ENCODE measurements around the gene SLC34A1.

SLC34A1 gene

DNA sequence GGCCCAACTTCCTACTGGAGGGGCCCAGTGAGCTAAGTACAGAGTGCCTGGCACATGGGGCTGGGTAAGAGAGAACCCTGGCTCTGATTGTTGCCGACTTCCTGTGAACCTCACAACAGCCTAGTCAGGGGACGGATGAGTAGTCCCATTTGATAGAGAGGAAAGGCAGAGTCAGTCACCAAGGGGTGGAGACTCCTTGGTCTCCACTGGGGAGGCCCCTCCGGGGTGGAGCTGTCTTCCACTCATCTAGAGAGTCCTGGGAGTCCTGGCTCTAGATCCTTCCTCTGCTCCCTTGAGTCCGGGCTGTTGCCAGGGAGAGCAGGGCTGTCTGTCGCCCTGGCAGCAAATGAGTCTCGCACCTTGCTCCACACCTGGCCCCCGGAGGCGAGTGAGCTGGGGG lies 50.2 kb downstream of the SLC34A1 start:
- DNase-seq: peak; percentile 60

DNA sequence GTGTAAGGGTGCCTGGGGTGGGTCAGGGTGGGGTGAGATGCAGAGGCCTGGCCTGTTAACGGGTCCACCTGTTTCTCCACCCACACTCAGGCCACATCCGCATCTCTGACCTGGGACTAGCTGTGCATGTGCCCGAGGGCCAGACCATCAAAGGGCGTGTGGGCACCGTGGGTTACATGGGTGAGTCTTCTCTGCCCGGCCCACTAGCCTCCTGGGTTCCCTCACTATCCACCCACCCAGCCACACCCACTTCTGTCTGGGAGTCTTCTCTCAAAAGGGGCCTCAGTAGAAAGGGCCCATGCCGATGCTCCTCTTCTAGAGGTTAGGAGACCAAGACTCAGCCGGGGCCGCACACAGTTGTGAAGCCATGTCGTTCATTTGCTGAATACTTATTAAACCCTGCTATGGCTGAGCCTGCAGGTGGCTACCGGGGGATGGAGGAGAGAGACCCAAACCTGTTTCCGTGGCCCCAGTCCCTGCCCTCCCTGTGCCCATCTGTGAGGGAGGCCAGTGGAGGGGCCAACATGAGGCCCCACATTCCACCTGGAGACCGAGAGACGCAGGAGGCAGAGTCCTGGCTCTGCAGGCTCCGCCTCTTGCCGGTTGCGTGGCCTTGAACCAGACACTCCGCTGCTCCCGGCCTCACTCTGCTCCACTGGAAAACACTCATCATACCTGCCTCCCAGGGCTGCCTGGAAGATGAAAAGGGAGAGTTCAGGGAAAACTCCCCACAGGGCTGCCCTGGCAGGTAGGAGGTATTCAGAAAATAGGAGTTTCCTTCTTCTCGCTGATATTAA lies 50.9 kb downstream of the SLC34A1 start:
- no peak for DNase-seq

DNA sequence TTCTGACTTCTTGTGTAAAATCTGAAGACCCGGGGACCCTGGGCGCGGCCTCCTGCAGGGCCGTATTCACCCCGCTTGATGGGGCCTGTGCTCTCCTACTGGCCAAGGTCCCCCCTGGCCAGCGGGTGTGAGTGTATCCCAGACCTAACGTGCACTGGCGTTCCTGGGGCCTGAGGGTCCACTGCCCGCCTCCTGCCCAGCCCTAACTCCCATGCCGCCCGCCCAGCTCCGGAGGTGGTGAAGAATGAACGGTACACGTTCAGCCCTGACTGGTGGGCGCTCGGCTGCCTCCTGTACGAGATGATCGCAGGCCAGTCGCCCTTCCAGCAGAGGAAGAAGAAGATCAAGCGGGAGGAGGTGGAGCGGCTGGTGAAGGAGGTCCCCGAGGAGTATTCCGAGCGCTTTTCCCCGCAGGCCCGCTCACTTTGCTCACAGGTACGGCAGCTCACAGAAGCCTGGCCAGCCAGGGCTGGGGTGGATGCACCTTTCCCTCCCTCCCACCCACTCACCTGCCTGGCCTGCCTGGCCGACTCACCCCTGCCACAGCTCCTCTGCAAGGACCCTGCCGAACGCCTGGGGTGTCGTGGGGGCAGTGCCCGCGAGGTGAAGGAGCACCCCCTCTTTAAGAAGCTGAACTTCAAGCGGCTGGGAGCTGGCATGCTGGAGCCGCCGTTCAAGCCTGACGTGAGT lies 51.8 kb downstream of the SLC34A1 start:
- no peak for DNase-seq

DNA sequence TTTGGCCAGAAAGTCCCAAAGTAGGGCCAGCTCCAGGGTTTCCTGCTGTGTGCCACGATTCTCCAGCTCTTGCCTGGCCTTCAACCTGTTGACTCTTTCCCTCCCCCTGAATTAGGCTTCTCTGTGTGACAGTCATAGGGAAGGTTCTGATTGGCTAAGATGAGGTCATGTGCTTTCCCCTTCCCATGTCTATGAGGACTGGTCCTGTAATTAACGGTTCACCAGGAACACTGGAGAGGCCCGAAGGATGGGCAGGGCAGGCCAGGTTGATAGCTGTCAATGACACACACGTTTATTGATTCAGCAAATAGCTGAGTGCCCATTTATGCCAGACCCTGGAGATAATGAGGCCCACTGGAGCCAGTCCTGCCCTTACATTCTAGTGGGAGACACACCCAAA lies 53.4 kb downstream of the SLC34A1 start:
- DNase-seq: no peak

DNA sequence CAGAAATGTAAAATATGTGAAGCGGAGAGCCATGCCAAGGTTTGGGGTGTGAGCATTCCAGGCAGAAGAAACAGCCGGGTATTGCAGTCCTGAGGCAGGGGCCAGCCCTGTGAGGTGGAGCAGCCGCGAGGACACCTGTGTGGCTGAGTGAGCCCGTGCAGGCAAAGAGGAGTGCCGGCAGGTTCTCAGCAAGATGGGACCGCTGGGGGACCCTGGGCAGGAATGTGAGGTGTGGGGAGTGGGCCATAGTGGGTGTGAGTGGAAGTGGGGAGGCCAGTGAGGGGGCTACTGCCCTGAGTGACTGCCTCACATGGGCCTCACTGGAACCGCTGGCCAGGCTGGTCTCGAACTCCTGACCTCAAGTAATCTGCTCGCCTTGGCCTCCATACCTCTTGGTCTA lies 54.2 kb downstream of the SLC34A1 start:
- DNase-seq: no peak

DNA sequence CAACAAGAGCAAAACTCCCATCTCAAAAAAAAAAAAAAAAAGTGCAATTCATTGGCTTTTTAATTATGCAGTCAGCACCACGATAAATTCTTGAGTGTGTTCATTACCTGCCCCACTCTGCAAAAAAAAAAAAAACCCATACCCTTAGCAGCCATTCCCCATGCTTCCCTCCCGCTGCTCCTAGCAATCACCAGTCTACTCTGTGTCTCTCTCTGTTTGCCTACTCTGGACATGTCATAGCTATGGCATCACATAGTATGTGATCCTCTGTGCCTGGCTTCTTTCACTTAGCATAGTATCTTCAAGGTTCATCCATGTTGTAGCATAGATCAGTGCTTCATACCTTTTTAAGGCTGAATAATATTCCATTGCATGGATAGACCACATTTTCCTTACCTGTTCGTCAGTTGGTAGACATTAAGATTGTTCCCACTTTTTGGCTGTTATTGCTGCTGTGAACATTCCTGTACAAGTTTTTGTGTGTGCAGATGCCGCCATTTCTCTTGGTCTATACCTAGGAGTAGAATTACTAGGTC lies 55.4 kb downstream of the SLC34A1 start:
- DNase-seq: no peak

DNA sequence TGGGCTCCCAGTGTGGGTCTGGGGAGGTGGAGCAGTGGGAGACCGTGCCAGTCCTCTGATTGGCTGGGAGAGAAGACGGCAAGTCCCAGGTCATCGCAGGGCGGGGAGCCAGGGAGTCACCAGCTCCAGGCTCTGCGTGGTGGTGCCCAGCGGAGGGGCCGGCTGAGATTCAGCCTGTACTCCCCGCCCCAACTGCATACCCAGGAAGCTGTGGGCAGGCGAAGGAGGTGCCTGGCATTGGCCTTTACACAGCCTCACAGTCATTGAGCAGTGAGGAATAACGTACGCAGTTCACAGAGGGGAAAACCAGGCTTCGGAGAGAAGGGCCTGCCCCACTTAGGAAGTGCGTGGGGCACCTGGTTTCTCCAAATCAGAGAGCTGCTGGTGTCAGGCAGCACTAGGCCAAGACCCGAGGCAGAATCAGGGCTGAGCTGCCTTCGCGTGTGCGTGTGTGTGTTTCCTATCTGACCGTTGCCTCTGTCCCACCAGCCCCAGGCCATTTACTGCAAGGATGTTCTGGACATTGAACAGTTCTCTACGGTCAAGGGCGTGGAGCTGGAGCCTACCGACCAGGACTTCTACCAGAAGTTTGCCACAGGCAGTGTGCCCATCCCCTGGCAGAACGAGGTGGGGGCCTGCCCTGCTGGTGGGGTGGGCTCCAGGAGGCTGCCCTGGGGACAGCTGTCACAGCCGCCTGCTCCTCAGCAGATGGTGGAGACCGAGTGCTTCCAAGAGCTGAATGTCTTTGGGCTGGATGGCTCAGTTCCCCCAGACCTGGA lies 56.2 kb downstream of the SLC34A1 start:
- peak; percentile 80 for DNase-seq

DNA sequence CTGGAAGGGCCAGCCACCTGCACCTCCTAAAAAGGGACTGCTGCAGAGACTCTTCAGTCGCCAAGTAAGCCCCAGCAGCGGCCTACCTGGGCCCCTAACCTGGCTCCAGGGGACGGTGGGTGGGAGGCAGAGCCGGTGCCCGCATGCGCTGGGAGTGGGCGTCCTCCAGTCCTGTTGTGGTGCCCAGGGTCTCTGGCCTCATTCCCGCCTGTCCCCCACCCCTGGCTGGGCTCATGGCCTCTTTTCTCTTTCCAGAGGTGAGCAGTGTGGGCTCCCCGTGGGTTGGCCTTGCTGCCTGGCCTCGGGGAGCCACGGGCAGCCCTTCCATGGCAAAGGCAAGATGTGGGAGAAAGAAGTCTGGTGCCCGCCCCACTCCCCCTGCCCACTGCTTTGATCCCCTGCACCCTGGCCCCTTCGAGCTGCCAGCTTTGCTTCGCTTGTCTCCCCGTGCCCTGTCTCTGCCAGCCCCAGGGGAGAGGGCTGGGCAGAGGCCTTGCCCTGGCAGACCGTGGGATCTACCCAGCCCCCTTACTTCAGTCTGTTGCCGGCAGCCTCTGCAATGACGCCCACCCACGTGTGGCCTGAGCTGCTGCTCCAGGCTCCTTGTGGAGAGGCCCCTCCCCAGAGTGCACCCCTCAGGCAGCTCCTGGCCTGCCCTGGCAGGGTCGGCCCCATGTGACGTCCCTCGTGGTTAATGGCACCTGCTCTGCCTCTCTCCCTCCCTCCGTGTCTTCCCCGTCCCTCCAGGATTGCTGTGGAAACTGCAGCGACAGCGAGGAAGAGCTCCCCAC lies 57.0 kb downstream of the SLC34A1 start:
- DNase-seq: no peak

DNA sequence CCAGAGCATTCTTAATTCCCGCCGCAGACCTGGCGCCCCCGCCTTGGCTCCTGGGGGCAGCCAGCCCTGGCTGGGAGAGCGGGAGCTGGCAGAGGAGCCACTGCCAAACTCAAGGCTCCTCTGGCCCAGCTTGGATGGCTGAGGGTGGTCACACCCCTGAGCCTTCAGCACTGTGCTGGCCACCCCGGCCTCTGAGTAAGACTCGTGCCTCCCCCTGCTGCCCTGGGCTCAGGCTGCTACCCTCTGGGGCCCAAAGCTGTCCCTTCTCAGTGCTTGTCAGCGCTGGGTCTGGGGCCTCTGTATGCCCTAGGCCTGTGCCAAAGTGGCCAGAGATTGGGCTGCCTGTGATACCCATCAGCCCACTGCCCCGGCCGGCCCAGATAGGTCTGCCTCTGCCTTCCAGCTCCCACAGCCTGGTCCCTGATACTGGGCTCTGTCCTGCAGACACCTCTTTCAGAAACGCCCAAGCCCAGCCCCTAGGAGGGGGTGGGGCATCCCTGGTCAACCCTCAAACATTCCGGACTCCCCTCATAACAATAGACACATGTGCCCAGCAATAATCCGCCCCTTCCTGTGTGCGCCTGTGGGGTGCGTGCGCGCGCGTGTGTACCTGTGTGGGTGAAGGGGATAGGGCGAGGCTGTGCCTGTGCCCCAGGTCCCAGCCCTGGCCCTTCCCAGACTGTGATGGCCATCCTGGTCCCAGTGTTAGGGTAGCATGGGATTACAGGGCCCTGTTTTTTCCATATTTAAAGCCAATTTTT lies 58.0 kb downstream of the SLC34A1 start:
- no peak for DNase-seq

DNA sequence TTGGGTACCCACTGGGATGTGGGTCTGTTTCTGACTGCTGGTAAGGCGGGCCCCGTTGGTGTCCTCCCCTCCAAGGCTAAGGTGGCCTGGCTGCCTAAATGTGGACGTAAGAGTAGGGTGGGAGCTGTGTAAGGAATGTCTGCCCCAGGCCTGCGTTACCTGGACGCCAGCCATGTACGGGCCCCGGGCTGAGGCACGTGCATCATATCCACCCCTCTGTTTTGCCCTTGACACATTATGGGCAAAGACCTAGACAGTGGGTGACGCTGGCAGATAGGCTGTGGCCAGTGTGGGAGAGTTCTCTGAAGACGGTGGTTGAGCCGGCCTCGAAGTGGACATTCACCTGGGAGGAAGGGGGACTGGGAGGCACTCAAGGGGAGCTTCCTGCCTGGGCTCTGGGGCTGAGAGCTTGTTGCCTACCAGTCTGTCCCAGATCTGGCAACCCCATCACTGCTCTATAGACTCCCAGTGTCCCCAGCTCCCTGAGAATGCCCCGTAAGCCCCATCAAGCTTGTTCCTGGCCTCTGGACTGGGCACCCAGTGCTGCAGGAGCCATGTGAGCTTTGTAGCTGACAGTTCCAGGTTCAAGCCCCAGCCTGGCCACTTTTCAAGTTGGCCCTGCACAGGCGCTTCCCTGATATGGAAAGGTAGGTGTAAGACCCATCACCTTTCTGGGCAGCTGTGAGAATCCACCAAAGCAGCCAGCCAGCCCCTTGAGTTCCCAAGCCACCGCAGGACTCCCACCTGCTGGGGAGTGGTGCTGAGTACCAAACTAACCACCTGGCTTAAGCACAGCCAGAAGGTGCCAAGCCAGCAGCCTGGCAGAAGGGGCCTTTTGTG lies 59.1 kb downstream of the SLC34A1 start:
- no peak for DNase-seq

DNA sequence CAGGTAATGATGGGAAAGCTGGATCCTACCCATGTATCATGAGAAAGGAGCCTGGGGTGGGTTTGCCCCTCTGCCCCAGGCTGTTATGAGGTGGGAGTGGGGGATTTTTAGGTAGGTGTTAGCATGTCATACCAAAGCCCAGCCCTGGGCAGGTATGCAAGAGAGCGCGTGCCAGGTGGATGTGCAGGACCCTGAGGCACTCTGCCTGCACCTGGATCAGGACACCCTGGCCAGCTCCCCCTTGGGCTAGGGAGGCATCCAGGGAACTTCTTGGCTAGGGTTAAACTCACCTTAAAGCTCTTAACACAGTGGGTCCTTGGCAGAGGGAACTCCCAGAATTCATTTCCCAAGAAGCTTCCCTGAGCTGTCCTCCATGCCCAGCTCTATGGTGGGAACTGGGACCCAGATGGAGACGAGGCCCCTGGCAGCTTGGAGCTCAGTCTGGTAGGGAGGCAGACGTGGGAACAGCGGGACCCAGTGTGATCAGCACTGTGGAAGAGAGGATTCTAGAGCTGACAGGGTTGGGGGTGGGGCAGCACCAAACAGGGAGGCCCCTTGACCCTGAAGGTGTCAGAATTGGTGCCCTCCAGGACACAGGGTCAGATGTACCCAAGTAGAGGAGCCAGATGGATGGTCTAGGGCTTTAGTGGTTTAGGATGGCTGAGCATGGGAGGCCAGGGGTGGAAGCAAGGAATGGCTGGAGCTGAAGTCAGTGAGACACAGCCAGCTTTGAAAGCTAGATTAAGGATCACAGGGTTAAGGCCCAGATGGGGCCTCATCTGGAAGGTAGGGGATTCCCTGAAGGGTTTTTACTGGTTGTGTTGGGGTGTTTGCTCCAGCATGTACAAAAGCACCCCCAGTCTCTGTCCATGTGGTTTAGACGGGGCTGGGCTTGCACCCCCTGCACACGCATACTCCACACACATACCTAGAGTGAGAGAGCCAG lies 60.1 kb downstream of the SLC34A1 start:
- DNase-seq: peak; percentile 67

DNA sequence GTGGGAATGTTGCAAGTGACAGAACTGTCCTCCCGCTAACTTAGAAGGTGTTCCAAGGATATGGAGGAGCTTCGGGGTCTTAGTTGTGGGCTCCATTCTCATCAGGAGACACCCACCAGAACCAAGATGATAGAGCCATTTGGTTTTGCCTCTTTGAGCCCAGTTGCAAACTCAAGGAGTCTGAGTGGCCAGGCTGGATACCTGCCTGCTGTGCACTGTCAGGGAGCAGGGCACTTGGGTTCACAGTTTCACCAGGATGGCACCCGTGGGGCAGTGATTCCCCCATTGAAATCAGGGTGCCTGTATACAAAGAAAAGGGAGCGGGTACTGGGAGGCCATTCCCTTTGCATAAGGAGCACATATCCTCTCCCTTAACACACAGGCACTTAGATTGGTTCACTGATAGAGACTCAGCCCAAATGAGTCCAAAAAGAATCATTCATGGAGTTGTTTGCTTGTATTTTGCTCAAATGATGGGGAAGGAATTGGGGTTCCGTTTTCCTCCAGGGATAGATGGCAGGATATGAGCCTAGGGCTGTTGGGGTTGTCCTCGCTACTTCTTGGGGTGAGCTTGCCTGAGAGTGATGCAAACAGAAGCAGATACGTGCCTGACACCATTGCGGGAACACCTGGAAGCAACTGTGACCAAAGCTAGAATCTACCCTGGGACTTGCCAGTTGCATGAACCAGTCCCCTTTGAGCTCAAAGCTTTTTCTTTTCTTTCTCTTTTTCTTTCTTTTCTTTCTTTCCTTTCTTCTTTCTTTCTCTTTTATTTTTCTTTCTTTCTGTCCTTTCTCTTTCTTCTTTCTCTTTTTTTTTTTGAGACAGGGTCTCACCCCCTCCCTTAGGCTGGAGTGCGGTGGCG lies 61.0 kb downstream of the SLC34A1 start:
- peak; percentile 59 for DNase-seq

DNA sequence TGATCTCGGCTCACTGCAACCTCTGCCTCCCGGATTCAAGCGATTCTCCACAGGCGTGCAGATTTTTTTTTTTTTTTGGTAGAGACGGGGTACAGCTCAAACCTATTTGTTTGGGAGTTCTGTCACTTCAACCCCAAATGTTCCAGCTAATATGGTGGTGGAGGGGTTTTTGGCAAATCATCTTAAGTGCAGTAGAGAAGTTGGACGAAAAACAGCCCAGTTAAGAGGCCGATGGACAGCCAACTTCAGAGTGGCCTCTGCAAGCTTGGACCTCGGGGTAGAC lies 61.6 kb downstream of the SLC34A1 start:
- peak; percentile 35 for DNase-seq

DNA sequence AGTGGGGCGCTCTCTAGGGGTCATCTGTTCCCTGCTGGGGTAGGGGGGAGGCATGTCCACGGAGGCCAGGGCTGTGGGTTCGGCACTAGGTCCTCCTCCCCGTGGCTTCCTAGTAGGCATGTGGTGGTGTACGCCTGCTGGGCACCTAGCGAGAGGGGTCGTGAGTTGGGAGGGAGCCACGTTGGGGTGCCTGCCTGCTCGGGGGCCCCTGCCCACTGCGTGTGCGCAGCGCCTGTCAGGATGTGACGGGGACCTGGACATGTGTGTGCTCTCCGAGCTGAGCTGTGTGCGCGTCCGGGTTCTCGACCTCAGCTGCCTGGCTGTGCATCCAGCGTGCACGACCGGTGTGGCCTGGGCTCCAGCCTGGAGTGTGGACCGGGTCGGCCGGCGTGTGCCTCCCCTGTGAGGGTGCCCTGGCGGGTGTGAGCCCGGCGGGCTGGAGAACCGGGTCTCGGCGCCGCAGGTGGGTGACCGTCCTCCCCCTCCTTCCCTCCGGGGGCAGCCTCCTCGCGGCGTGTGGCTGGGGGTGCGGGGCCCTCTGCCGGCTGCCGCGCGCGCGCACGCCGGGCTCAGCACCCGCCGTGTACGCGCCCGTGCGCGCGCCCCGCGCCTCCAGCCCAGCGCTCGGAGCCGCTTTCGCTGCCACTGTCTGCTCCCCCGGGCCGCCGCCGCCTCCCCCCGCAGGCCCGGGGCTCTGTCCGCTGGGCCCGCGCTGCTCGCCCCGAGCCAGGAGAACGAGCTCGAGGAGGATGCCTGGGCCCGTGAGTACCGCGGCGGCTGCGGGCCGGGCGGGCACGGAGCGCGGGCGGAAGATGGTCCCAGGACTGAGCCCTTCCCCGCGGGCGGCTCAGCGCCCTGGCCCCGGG lies 62.2 kb downstream of the SLC34A1 start, which contains the start of gene PRR7:
Gene PRR7, plus strand, starts transcription at position 615 of the 866 bp plus-strand sequence. CDS start 8,254 bp downstream, outside the sequence.
- peak; percentile 80 for DNase-seq

DNA sequence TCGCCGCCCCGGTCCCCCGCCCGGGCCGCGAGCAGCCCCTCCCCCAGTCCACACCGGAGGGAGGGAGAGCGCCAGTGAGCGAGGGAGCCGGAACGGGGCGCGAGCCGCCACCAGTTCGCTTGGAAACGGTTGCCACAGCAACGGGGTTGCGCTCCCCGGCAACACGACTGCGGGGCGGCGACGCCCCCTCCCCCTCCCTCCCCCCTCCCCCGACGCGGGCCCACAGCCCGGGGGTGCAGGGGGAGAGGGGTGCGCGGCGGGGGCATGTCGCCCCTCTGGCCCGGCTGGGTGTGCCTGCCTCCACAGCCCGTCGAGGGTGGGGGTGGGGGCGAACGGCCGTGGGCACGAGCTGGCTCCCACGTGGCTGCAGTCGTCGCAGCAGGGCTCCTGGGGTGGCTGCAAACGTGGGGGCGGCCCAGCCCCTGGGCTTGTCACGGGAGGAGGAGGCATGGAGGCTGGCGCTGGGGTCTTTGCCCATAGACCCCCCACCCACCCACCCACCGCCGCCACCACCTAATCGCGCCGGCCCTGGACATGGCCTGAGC lies 62.9 kb downstream of the SLC34A1 start:
- peak; percentile 88 for DNase-seq

DNA sequence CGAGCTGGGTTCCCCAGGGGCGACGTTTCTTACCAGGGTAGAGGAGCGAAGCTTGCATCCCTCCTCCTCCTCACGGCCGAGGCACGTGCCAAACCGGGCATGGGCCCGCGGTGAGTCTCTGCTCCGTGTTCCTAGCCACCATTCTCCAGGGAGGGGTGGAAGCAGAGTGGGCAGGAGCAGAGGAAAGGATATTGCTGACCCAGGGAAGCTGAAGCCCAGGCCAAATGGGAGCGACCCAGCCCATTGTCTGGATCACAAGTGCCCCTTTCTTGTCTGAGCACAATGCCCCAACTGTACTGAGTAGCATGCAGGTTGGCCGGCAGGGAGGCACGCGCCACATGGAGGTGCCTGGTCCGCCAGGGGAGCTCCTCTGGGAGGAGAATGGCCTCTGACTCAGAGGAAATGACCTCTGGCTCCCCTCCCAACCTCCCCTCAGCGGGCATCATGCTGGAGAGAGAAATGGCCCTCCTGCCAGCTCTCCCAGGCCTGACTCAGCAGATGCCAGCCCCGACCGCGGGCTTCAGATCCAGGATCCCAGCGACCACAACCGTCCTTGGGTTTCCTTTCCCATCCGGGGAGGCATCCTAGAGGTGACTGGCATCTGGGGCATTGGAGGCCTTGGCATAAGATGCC lies 63.5 kb downstream of the SLC34A1 start:
- DNase-seq: peak; percentile 32

Measured in CD4-positive, alpha-beta T cell treated with Interleukin-17A for 1 hour (primary cell).